GM23338 (cell line): ENCODE data around the gene ANO6.

Source experiments
- CREB1 ChIP-seq: fragments of 250-450 bp; sonication (Bioruptor Pico); IDR thresholded peaks from 2 replicates; pipeline ENCODE4 v1.5.0; 2020; ENCODE audit warnings: low read depth, mild to moderate bottlenecking, moderate library complexity
- CTCF ChIP-seq, 2 experiments: fragments of 200-600 bp in 1 of 2; sonication (generic) in 1 of 2; conservative IDR thresholded peaks; 2 replicates each; pipeline versions ENCODE4 v1.5.1 to v1.6.1; 2016 to 2017; ENCODE audit warnings: antibody characterized with exemption in 2 of 2, low read depth in 2 of 2, mild to moderate bottlenecking in 2 of 2, moderate library complexity in 1 of 2
- EZH2 ChIP-seq: fragments of 200-600 bp; sonication (generic); IDR thresholded peaks from one replicate; pipeline ENCODE4 v1.8.0; 2017; ENCODE audit warnings: antibody characterized with exemption, mild to moderate bottlenecking, low read depth; ENCODE audit not compliant: unreplicated experiment
- EZH2phosphoT487 ChIP-seq: fragments of 200-600 bp; sonication (generic); IDR thresholded peaks from one replicate; pipeline ENCODE4 v1.8.1; 2018; ENCODE audit warnings: antibody characterized with exemption; ENCODE audit not compliant: unreplicated experiment
- JUNB ChIP-seq: IDR thresholded peaks from one replicate; pipeline ENCODE4 v1.6.1; 2016; ENCODE audit warnings: antibody characterized with exemption; ENCODE audit not compliant: unreplicated experiment
- POLR2AphosphoS5 ChIP-seq: IDR thresholded peaks from 2 replicates; pipeline ENCODE4 v1.6.1; 2016; ENCODE audit warnings: antibody characterized with exemption, low read depth
- STAT1 ChIP-seq: IDR thresholded peaks from one replicate; pipeline ENCODE4 v1.6.1; 2016; ENCODE audit warnings: antibody characterized with exemption; ENCODE audit not compliant: unreplicated experiment
- ZNF331 ChIP-seq: fragments of 250-450 bp; sonication (Bioruptor Pico); IDR thresholded peaks from 2 replicates; pipeline ENCODE4 v1.5.0; 2020; ENCODE audit warnings: low read depth, mild to moderate bottlenecking, moderate library complexity
- ZNF462 ChIP-seq: fragments of 250-450 bp; sonication (Bioruptor Pico); IDR thresholded peaks from 2 replicates; pipeline ENCODE4 v1.5.0; 2020; ENCODE audit warnings: mild to moderate bottlenecking, moderate library complexity
- TF ChIP-seq, protein P1 (sequence below): IDR thresholded peaks from one replicate; pipeline ENCODE4 v1.6.1; 2018; ENCODE audit warnings: antibody characterized with exemption; ENCODE audit not compliant: unreplicated experiment
- TF ChIP-seq, protein P2 (sequence below): IDR thresholded peaks from 2 replicates; pipeline ENCODE4 v1.6.1; 2016; ENCODE audit warnings: antibody characterized with exemption

- TF ChIP-seq POLR2AphosphoS5 (no peak), CTCF (conservative IDR thresholded peaks at IDR 0.05; ENCODE audit: low read depth in 2 of 2) (no peak), ZNF462 (CRISPR knock-in tag) (no peak), EZH2phosphoT487 (no peak), JUNB (no peak), EZH2 (no peak), ZNF331 (no peak), STAT1 (no peak), CREB1 (CRISPR knock-in tag) (no peak)
- TF ChIP-seq, protein P1, sequence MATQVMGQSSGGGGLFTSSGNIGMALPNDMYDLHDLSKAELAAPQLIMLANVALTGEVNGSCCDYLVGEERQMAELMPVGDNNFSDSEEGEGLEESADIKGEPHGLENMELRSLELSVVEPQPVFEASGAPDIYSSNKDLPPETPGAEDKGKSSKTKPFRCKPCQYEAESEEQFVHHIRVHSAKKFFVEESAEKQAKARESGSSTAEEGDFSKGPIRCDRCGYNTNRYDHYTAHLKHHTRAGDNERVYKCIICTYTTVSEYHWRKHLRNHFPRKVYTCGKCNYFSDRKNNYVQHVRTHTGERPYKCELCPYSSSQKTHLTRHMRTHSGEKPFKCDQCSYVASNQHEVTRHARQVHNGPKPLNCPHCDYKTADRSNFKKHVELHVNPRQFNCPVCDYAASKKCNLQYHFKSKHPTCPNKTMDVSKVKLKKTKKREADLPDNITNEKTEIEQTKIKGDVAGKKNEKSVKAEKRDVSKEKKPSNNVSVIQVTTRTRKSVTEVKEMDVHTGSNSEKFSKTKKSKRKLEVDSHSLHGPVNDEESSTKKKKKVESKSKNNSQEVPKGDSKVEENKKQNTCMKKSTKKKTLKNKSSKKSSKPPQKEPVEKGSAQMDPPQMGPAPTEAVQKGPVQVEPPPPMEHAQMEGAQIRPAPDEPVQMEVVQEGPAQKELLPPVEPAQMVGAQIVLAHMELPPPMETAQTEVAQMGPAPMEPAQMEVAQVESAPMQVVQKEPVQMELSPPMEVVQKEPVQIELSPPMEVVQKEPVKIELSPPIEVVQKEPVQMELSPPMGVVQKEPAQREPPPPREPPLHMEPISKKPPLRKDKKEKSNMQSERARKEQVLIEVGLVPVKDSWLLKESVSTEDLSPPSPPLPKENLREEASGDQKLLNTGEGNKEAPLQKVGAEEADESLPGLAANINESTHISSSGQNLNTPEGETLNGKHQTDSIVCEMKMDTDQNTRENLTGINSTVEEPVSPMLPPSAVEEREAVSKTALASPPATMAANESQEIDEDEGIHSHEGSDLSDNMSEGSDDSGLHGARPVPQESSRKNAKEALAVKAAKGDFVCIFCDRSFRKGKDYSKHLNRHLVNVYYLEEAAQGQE = no peak
- TF ChIP-seq, protein P2, sequence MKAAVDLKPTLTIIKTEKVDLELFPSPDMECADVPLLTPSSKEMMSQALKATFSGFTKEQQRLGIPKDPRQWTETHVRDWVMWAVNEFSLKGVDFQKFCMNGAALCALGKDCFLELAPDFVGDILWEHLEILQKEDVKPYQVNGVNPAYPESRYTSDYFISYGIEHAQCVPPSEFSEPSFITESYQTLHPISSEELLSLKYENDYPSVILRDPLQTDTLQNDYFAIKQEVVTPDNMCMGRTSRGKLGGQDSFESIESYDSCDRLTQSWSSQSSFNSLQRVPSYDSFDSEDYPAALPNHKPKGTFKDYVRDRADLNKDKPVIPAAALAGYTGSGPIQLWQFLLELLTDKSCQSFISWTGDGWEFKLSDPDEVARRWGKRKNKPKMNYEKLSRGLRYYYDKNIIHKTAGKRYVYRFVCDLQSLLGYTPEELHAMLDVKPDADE = no peak
Observed at GRCh38 chr12:45189766-45190403, 26.0 kb upstream of the ANO6 start.
